H1 (cell line): ENCODE data around the gene DOP1A. TPM values are rescaled to one million over a fixed set of nuclear protein-coding genes. Genes with fewer than 3 reads are reported as not detected.

Source experiments
- CTCF ChIA-PET: fragments of 300-600 bp; sonication (Branson Sonifier 250); formaldehyde crosslinking; loops from one replicate; lab custom pipeline; 2021; ENCODE audit not compliant: partially characterized antibody; lab: Charles Lee
- POLR2A ChIA-PET: fragments of 300-600 bp; sonication (Branson Sonifier 250); formaldehyde crosslinking; loops from one replicate; lab custom pipeline; 2021; ENCODE audit warnings: inconsistent platforms; ENCODE audit not compliant: partially characterized antibody; lab: Charles Lee
- DNase-seq, 2 experiments: peaks; one replicate each; pipeline versions ENCODE4 v3.0.0 to v3.0.0-alpha.2; 2010 to 2022; ENCODE audit warnings: low spot score in 2 of 2, low read depth in 1 of 2, mixed read lengths in 1 of 2
- FAIRE-seq: peaks from 2 replicates; lab custom pipeline; 2011; peaks lifted over from hg19 to GRCh38; lab: Jason Lieb, UNC
- H2AFZ ChIP-seq: 2 replicates; pipeline ENCODE4 v1.8.1; 2012; ENCODE audit warnings: low read length, inconsistent platforms
- H2AK5ac ChIP-seq: 2 replicates; pipeline ENCODE4 v1.6.1; 2013; ENCODE audit warnings: low read depth, low read length
- H2BK120ac ChIP-seq: replicated peaks from 2 replicates; pipeline ENCODE3; 2013; ENCODE audit warnings: low read depth, low read length, inconsistent platforms
- H2BK12ac ChIP-seq: 2 replicates; pipeline ENCODE4 v1.6.1; 2013; ENCODE audit warnings: low read depth, low read length
- H2BK15ac ChIP-seq: 2 replicates; pipeline ENCODE4 v1.6.1; 2013; ENCODE audit warnings: low read length
- H2BK20ac ChIP-seq: 2 replicates; pipeline ENCODE4 v1.6.1; 2013; ENCODE audit warnings: low read length
- H2BK5ac ChIP-seq: 2 replicates; pipeline ENCODE4 v1.6.1; 2013; ENCODE audit warnings: low read depth, low read length
- H3K14ac ChIP-seq: 2 replicates; pipeline ENCODE4 v1.6.1; 2013; ENCODE audit warnings: inconsistent platforms; ENCODE audit not compliant: insufficient read length
- H3K18ac ChIP-seq: 2 replicates; pipeline ENCODE4 v1.6.1; 2013; ENCODE audit warnings: low read length; ENCODE audit errors: extremely low read depth
- H3K23ac ChIP-seq: 2 replicates; pipeline ENCODE4 v1.6.1; 2013; ENCODE audit warnings: inconsistent platforms; ENCODE audit not compliant: insufficient read length
- H3K23me2 ChIP-seq: 2 replicates; pipeline ENCODE4 v1.6.1; 2013; ENCODE audit warnings: low read depth, low read length
- H3K27ac ChIP-seq: 2 replicates; pipeline ENCODE4 v1.6.1; 2011; ENCODE audit warnings: low read depth, low read length, inconsistent platforms
- H3K27me3 ChIP-seq, 4 experiments: replicated peaks in 1 of 4; 1 replicate in 1 of 4; 2 replicates in 3 of 4; pipeline versions ENCODE4 v1.6.1 to v1.8.1; 2011 to 2013; ENCODE audit warnings: low read length in 3 of 4, mild to moderate bottlenecking in 3 of 4, inconsistent platforms in 2 of 4, mixed read lengths in 2 of 4, moderate library complexity in 1 of 4; ENCODE audit not compliant: control insufficient read depth in 3 of 4, insufficient read depth in 3 of 4; ENCODE audit errors: extremely low read depth in 1 of 4
- H3K36me3 ChIP-seq, 4 experiments: 2 replicates each; pipeline versions ENCODE4 v1.6.1 to v1.8.1; 2011 to 2013; ENCODE audit warnings: mild to moderate bottlenecking in 4 of 4, low read length in 3 of 4, moderate library complexity in 2 of 4, control low read depth in 1 of 4, inconsistent platforms in 1 of 4; ENCODE audit not compliant: insufficient read depth in 4 of 4, control insufficient read depth in 2 of 4
- H3K4ac ChIP-seq: replicated peaks from 2 replicates; pipeline ENCODE3; 2013; ENCODE audit warnings: low read length, low read depth, mixed read lengths, inconsistent platforms; ENCODE audit not compliant: insufficient read length
- H3K4me1 ChIP-seq, 4 experiments: replicated peaks in 1 of 4; 1 replicate in 1 of 4; 2 replicates in 3 of 4; pipeline versions ENCODE4 v1.6.1 to v1.8.1; 2011 to 2013; ENCODE audit warnings: low read length in 3 of 4, inconsistent platforms in 2 of 4, mixed read lengths in 1 of 4; ENCODE audit not compliant: insufficient read depth in 4 of 4, control insufficient read depth in 3 of 4
- H3K4me2 ChIP-seq, 2 experiments: 2 replicates each; pipeline versions ENCODE4 v1.6.1 to v1.8.1; 2011 to 2013; ENCODE audit warnings: low read depth in 2 of 2, low read length in 2 of 2, control low read depth in 1 of 2, inconsistent platforms in 1 of 2, mild to moderate bottlenecking in 1 of 2; ENCODE audit not compliant: insufficient read depth in 1 of 2
- H3K4me3 ChIP-seq, 4 experiments: fragments of 200-600, 300-600 bp in 1 of 4; sonication (generic), shearing (Covaris generic), sonication (Bioruptor Twin) in 1 of 4; 2 replicates each; pipeline versions ENCODE4 v1.5.1 to v1.8.1; 2011 to 2016; ENCODE audit warnings: low read length in 4 of 4, low read depth in 3 of 4, control low read depth in 2 of 4, inconsistent platforms in 2 of 4, mild to moderate bottlenecking in 2 of 4, mixed read lengths in 1 of 4, moderate library complexity in 1 of 4; ENCODE audit not compliant: insufficient read depth in 2 of 4; ENCODE audit errors: extremely low read depth in 1 of 4
- H3K56ac ChIP-seq: replicated peaks from 2 replicates; pipeline ENCODE3; 2013; ENCODE audit warnings: low read depth, mild to moderate bottlenecking, mixed read lengths, low read length, inconsistent platforms; ENCODE audit not compliant: insufficient read length
- H3K79me1 ChIP-seq: 2 replicates; pipeline ENCODE4 v1.6.1; 2013; ENCODE audit warnings: low read depth, low read length, control low read depth
- H3K79me2 ChIP-seq, 2 experiments: 2 replicates each; pipeline versions ENCODE4 v1.6.1 to v1.8.1; 2012 to 2013; ENCODE audit warnings: low read length in 2 of 2, mild to moderate bottlenecking in 2 of 2, inconsistent platforms in 1 of 2; ENCODE audit not compliant: insufficient read depth in 2 of 2, control insufficient read depth in 1 of 2
- H3K9ac ChIP-seq, 4 experiments: replicated peaks in 1 of 4; 1 replicate in 1 of 4; 2 replicates in 3 of 4; pipeline versions ENCODE4 v1.6.1 to v1.8.1; 2011 to 2013; ENCODE audit warnings: low read depth in 3 of 4, low read length in 3 of 4, control low read depth in 2 of 4, mild to moderate bottlenecking in 2 of 4, moderate library complexity in 2 of 4, inconsistent platforms in 1 of 4; ENCODE audit errors: extremely low read depth in 1 of 4
- H3K9me3 ChIP-seq, 2 experiments: 2 replicates each; pipeline versions ENCODE4 v1.6.1 to v1.8.1; 2012 to 2013; ENCODE audit warnings: mild to moderate bottlenecking in 2 of 2, moderate library complexity in 2 of 2, control low read depth in 1 of 2, inconsistent platforms in 1 of 2, low read depth in 1 of 2, low read length in 1 of 2, mixed read lengths in 1 of 2; ENCODE audit not compliant: insufficient read depth in 2 of 2
- H4K20me1 ChIP-seq, 2 experiments: replicated peaks in 1 of 2; 2 replicates each; pipeline versions ENCODE3 to v1.8.1; 2011 to 2013; ENCODE audit warnings: inconsistent platforms in 2 of 2, low read length in 2 of 2, mild to moderate bottlenecking in 1 of 2; ENCODE audit not compliant: insufficient read depth in 2 of 2, control insufficient read depth in 1 of 2
- H4K5ac ChIP-seq: 2 replicates; pipeline ENCODE4 v1.6.1; 2013; ENCODE audit warnings: low read length, low read depth, mixed read lengths, inconsistent platforms; ENCODE audit not compliant: insufficient read length
- H4K8ac ChIP-seq: 2 replicates; pipeline ENCODE4 v1.8.0; 2013; ENCODE audit warnings: mild to moderate bottlenecking, moderate library complexity, low read length, inconsistent platforms; ENCODE audit not compliant: insufficient read depth; ENCODE audit errors: extremely low read depth
- H4K91ac ChIP-seq: replicated peaks from 2 replicates; pipeline ENCODE3; 2013; ENCODE audit warnings: low read length, mixed read lengths, inconsistent platforms; ENCODE audit not compliant: insufficient read length
- WGBS, 2 experiments: shearing (Covaris generic) in 1 of 2; methylation state at CpG; one replicate each; pipeline versions ENCODE4 v1.1.6 to v1.1.7; 2013 to 2015; ENCODE audit warnings: low lambda C conversion rate in 2 of 2, mixed read lengths in 2 of 2, inconsistent platforms in 1 of 2, low coverage in 1 of 2, missing lambda C conversion rate in 1 of 2; ENCODE audit not compliant: insufficient replicate concordance in 2 of 2, insufficient coverage in 1 of 2, insufficient read length in 1 of 2; ENCODE audit errors: extremely low coverage in 1 of 2, missing lambda C conversion rate in 1 of 2; 5-methylcytosine and 5-hydroxymethylcytosine counted together
- polyA plus RNA-seq, 7 experiments: library from polyadenylated mRNA; depleted of rRNA in 3 of 7; stranded (reverse) in 5 of 7; unstranded in 2 of 7; fragments of >200 nt in 5 of 7; fragments of 200-250 nt in 2 of 7; gene quantifications; 1 replicate in 5 of 7; 2 replicates in 1 of 7; 4 replicates in 1 of 7; pipeline versions ENCODE4 v1.2.1 to v1.2.3, GENCODE V29; 2011 to 2013; ENCODE audit warnings: missing spikeins in 2 of 7, mixed read lengths in 2 of 7
- total RNA-seq: library from RNA; stranded (reverse); fragmentation: NEBNext Ultra II Directional; extraction: Animal tissue kit (Norgen Biotek cat#: 25700); gene quantifications from 2 replicates; pipeline ENCODE4 v1.2.1, GENCODE V29; 2021

The DOP1A gene
- total and polyA plus RNA-seq, 2 of the 8 experiments (the other 6 are each of a cell fraction or from before 2014, with no cell fraction given) = 7.5 to 14.7 TPM

- peak overlapping the region; percentile 29; the same call in 1 of the 2 replicates for H3K27ac ChIP-seq
- H2BK15ac ChIP-seq = no peak overlapping the region
- H3K4me1 ChIP-seq = peaks cover 0 to 7% (median 4%) of the 10 kb centered on the region in 4 experiments; a peak in 2 of 7 replicates
- H3K79me2 ChIP-seq = no peaks in the 10 kb centered on the region
- DNase-seq (no peak), FAIRE-seq (no peak)
- no peaks in the 10 kb centered on the region for H3K23me2 ChIP-seq
- H2BK20ac ChIP-seq = no peak overlapping the region
- H4K8ac ChIP-seq = no peak overlapping the region
- no peaks in the 10 kb centered on the region for H4K20me1 ChIP-seq
- H2BK120ac ChIP-seq = no peak overlapping the region
- no peak overlapping the region for H3K23ac ChIP-seq
- no peaks in the 10 kb centered on the region for H3K9me3 ChIP-seq
- CTCF ChIA-PET = interaction anchor here (1.0 to 1.6 kb wide), 2 partner anchors 45 to 61 kb away, joined by 3 read pairs; partner anchors contain the start of gene UBE3D
- no peak overlapping the region for H3K4me2 ChIP-seq
- 88% methylated on average over 2 of the region's 2 CpGs; no CpG with 5 or more reads in 1 of the 2 experiments for WGBS, 2 experiments
- H4K5ac ChIP-seq = no peak overlapping the region
- POLR2A ChIA-PET = interaction anchor here (0.9 to 1.4 kb wide), 2 partner anchors 10 to 60 kb away, joined by 3 read pairs; partner anchors contain the start of gene UBE3D
- no peak overlapping the region for H2AFZ ChIP-seq
- no peaks in the 10 kb centered on the region for H3K79me1 ChIP-seq
- no peaks in the 10 kb centered on the region for H3K27me3 ChIP-seq
- H3K56ac ChIP-seq = no peak overlapping the region
- H3K4me3 ChIP-seq = no peak overlapping the region
- no peak overlapping the region for H3K14ac ChIP-seq
- no peak overlapping the region for H3K4ac ChIP-seq
- H2BK12ac ChIP-seq = no peak overlapping the region
- no peak overlapping the region for H2BK5ac ChIP-seq
- no peak overlapping the region for H2AK5ac ChIP-seq
- no peak overlapping the region for H3K9ac ChIP-seq
- H3K36me3 ChIP-seq = peaks cover 0 to 54% (median 16%) of the 10 kb centered on the region in 4 experiments; a peak in 6 of 8 replicates
- no peak overlapping the region for H3K18ac ChIP-seq
- H4K91ac ChIP-seq = no peak overlapping the region
These were observed 58.8 kb downstream of the DOP1A start for GRCh38 chr6:83126223-83126622.
